Right atrium auricular region (tissue), 2 donors: ENCODE measurements around the gene CYFIP2. TPM values are rescaled to one million over a fixed set of nuclear protein-coding genes. Genes with fewer than 3 reads are reported as not detected.

ENCODE experiments used
- DNase-seq: peaks from one replicate; pipeline ENCODE4 v3.0.0-alpha.2; 2019; ENCODE audit warnings: low spot score
- H3K27ac ChIP-seq, 2 donors: fragments of 200-600 bp; sonication (generic); 1 replicate in 1 of 2; 2 replicates in 1 of 2; pipeline ENCODE4 v1.5.1; 2016 to 2019
- H3K27me3 ChIP-seq, 2 donors: fragments of 200-600 bp; sonication (generic); one replicate each; pipeline versions ENCODE4 v1.5.1 to v1.6.0; 2017 to 2019
- H3K36me3 ChIP-seq: fragments of 200-600 bp; sonication (generic); one replicate; pipeline ENCODE4 v1.5.1; 2016
- H3K4me1 ChIP-seq, 2 donors: fragments of 200-600 bp; sonication (generic); one replicate each; pipeline versions ENCODE4 v1.5.1 to v1.6.0; 2017 to 2019
- H3K4me3 ChIP-seq, 2 donors: fragments of 200-600 bp; sonication (generic); 1 replicate in 1 of 2; 2 replicates in 1 of 2; pipeline ENCODE4 v1.5.1; 2017 to 2019; ENCODE audit warnings: mild to moderate bottlenecking in 1 of 2, moderate library complexity in 1 of 2
- H3K9me3 ChIP-seq, 2 donors: fragments of 200-600 bp; sonication (generic); one replicate each; pipeline ENCODE4 v1.5.1; 2019
- CTCF ChIP-seq, 2 donors: fragments of 200-600 bp; sonication (generic); IDR thresholded peaks; one replicate each; pipeline ENCODE4 v1.5.1; 2019; ENCODE audit warnings: antibody characterized with exemption in 2 of 2
- total RNA-seq, 2 donors: library from RNA; depleted of rRNA; stranded (reverse); fragments of >200 nt; gene quantifications; one replicate each; pipeline ENCODE4 v1.1.0, GENCODE V29; 2016

The CYFIP2 gene
- total RNA-seq, 2 donors from 2014 or later = 51.5 to 55.4 TPM

DNA sequence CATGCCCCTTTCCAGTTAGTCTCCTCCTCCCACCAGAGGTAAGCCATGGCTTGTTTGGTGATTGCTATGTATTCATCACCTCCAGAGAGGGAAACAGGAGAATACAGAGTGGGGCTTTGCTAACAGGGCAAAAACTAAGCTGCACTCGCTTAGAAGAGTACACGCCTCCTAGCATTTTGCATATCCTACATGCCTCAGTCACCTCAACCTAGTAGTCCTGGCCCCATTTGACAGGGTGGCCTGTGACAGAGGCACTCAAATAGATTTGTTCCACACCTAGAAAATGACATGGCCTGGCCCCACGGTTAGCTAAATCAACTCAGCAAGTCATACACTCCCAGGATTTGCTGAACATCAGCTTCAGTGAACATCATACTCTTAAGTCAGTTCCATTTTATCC, 90.7 kb downstream of the CYFIP2 start:
- H3K27ac ChIP-seq = no peak overlapping the region
- no peaks in the 10 kb centered on the region for H3K4me1 ChIP-seq
- H3K27me3 ChIP-seq = no peaks in the 10 kb centered on the region
- H3K36me3 ChIP-seq = peaks cover 24% of the 10 kb centered on the region
- no peak overlapping the region for H3K4me3 ChIP-seq
- no peak for TF ChIP-seq CTCF (IDR thresholded peaks at IDR 0.05)
- no peaks in the 10 kb centered on the region for H3K9me3 ChIP-seq
- peak; percentile 0 for DNase-seq

- peak; percentile 9 for DNase-seq
- peaks cover 0 to 8% of the 10 kb centered on the region in 2 donors for H3K4me1 ChIP-seq
- H3K9me3 ChIP-seq = no peaks in the 10 kb centered on the region
- no peak overlapping the region for H3K27ac ChIP-seq
- peaks cover 25% of the 10 kb centered on the region for H3K36me3 ChIP-seq
- no peaks in the 10 kb centered on the region for H3K27me3 ChIP-seq
- H3K4me3 ChIP-seq = no peak overlapping the region
- no peak for TF ChIP-seq CTCF (IDR thresholded peaks at IDR 0.05)
These were observed 91.9 kb downstream of the CYFIP2 start for GRCh38 chr5:157357823-157358222.

DNA sequence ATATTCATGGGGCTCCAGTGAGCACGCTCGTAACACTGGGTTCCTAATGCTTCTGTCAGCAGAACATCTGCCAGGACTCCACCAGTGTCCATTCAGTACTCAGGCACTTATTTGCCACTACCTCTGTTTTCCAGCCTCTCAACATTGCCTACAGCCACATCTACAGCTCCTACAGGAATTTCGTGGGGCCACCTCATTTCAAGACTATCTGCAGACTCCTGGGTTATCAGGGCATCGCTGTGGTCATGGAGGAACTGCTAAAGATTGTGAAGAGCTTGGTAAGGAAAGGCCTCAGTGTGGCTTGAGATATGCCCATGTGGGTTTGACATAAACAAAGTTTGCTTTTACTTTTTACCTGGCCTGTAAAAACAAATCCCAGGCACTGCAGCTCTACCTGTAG, 92.9 kb downstream of the CYFIP2 start:
- peaks cover 0 to 8% of the 10 kb centered on the region in 2 donors for H3K4me1 ChIP-seq
- peak; percentile 28 for DNase-seq
- peaks cover 25% of the 10 kb centered on the region for H3K36me3 ChIP-seq
- no peak for TF ChIP-seq CTCF (IDR thresholded peaks at IDR 0.05)
- no peaks in the 10 kb centered on the region for H3K9me3 ChIP-seq
- no peaks in the 10 kb centered on the region for H3K27me3 ChIP-seq
- no peak overlapping the region for H3K27ac ChIP-seq
- no peak overlapping the region for H3K4me3 ChIP-seq

DNA sequence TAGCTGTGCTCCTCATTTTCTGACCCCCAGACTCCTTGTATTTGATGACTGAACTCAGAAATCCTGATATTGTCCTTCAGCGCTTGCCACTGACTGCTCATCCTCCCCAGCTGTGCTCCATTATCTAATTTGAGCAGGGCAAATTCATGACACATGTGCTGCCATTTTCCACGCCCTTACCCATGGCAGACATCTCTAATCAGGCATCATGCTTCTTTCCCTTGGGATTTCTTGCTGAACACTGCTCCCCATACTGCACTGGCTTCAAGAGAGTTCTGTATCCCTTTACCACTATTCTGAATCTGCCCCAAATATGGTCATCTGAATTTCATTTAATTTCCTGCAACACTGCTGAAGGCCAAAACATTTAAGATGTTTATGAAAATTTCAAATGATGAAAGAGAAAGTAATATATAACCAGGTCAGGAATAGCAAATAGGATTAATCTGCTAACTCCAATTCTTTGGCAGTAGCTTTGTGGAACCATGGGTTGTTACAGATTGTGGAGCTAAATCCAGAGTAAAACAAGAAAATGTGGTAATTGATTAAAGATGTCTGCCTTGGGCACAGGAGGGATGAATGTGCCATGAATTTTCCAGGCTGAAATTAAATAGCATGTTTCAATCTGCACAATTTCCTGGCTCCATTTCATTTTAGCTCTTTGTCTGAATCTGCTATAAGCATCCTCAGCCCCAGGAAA, 93.6 kb downstream of the CYFIP2 start:
- Histone ChIP-seq H3K27ac (no peak overlapping the region), H3K9me3 (no peaks in the 10 kb centered on the region), H3K27me3 (no peaks in the 10 kb centered on the region), H3K4me3 (no peak overlapping the region), H3K4me1 (peaks cover 0 to 8% of the 10 kb centered on the region in 2 donors), H3K36me3 (peaks cover 25% of the 10 kb centered on the region)
- TF ChIP-seq CTCF (IDR thresholded peaks at IDR 0.05) = no peak
- DNase-seq = peak; percentile 26

DNA sequence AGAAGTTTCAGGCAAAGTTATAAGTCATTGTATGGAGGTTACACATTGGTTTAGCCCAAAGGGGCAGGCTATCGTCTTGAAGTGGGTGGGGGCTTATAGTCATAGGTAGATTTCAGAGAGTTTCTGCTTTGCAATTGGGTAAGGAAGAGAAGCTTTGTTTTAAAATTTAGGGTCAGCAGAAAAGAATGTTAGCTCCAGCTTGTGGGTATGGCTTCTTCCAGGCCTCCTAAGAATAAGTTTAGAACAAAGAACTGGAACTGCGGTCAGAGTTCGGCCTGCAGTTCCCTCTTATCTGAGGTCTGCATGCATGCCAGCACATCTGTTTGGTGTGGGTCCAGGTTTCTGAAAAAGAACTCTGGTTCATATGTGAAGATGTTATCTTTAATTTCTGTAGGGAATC, 96.1 kb downstream of the CYFIP2 start:
- H3K4me1 ChIP-seq = peaks cover 0 to 8% of the 10 kb centered on the region in 2 donors
- TF ChIP-seq CTCF (IDR thresholded peaks at IDR 0.05) = no peak
- no peak overlapping the region for H3K27ac ChIP-seq
- no peak overlapping the region for H3K4me3 ChIP-seq
- H3K36me3 ChIP-seq = peaks cover 25% of the 10 kb centered on the region
- no peaks in the 10 kb centered on the region for H3K27me3 ChIP-seq
- peak; percentile 21 for DNase-seq
- no peaks in the 10 kb centered on the region for H3K9me3 ChIP-seq

DNA sequence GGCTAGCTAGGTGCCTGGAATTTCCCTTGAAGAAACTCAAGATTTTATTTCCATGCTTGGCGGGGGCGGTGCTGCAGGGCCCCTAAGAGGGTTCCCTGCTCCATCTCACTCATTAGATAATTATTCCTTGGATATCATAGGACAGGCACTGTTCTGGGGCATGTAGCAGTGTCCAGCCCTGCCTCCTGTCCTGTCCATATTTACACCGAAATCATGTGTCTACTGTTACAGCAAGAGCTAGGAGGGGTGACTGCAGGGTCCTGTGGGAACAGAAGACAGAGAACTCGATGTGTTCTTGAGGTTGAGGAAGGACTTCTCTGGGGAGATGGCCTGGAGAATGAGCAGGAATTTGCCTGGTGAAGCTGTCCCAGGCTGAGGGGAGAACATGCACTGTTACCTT, 96.6 kb downstream of the CYFIP2 start:
- peak; percentile 18 for DNase-seq
- Histone ChIP-seq H3K36me3 (peaks cover 25% of the 10 kb centered on the region), H3K4me3 (no peak overlapping the region), H3K27me3 (no peaks in the 10 kb centered on the region), H3K27ac (no peak overlapping the region), H3K9me3 (no peaks in the 10 kb centered on the region), H3K4me1 (peaks cover 0 to 8% of the 10 kb centered on the region in 2 donors)
- no peak for TF ChIP-seq CTCF (IDR thresholded peaks at IDR 0.05)
